ENCODE results near the gene FGF14. TPM values are rescaled to one million over a fixed set of nuclear protein-coding genes. Genes with fewer than 3 reads are reported as not detected.

FGF14 gene
- total RNA-seq, 4 donors from 2014 or later: 0.28 to 2.3 (median 0.35) TPM; not detected in 1

DNA sequence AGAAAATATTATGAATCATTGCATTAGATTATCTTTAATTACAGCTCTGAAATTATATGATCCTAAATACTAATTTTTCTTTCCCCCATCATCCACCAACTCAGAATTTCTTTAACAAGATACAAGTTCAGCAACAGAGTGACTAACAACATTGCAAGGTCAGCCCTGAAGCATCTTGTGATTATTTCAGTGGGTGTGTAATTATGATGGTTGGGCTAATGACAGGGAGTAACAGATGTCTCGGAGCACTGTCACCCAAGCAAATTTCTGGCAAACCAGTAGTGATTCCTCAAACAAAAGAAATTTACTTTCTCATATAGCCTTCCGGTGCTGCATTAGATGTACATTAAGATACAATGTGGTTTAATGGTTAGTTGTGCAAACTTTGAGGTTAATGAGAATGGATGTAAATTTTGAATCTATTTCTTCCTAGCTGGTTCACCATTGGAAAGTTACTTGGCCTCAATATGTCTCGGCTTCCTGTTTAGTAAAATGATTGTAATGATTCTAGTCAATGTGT lies 710.4 kb downstream of the FGF14 start:
- DNase-seq: no peak
- Histone ChIP-seq H3K27ac (no peak overlapping the region), H3K9me3 (no peaks in the 10 kb centered on the region), H3K36me3 (no peaks in the 10 kb centered on the region), H3K27me3 (no peaks in the 10 kb centered on the region), H3K4me1 (no peaks in the 10 kb centered on the region), H3K4me3 (no peak overlapping the region)
- TF ChIP-seq, protein P1, sequence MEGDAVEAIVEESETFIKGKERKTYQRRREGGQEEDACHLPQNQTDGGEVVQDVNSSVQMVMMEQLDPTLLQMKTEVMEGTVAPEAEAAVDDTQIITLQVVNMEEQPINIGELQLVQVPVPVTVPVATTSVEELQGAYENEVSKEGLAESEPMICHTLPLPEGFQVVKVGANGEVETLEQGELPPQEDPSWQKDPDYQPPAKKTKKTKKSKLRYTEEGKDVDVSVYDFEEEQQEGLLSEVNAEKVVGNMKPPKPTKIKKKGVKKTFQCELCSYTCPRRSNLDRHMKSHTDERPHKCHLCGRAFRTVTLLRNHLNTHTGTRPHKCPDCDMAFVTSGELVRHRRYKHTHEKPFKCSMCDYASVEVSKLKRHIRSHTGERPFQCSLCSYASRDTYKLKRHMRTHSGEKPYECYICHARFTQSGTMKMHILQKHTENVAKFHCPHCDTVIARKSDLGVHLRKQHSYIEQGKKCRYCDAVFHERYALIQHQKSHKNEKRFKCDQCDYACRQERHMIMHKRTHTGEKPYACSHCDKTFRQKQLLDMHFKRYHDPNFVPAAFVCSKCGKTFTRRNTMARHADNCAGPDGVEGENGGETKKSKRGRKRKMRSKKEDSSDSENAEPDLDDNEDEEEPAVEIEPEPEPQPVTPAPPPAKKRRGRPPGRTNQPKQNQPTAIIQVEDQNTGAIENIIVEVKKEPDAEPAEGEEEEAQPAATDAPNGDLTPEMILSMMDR (IDR thresholded peaks at IDR 0.05): no peak
- no peak for TF ChIP-seq POLR2A (IDR thresholded peaks at IDR 0.05)

DNA sequence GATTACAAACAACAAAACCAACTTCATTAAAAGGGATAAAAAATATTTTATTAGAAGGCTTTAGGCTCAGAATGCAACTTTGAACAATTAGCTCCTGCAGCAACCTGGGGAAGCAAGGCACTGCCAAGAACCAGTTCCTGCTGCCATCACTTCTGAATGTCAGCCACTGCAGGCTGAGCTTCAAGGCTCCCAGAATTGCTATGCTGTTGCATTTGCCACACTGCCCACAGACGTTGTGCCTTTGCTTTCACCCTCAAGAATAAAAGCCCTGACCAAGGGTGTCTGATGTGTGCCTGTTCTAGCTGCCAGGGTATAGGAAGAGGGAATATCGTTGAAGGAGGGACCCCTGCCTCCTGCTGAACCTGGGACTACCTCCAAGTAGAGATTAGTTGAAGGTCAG lies 711.0 kb downstream of the FGF14 start:
- Histone ChIP-seq H3K27ac (no peak overlapping the region), H3K27me3 (no peaks in the 10 kb centered on the region), H3K9me3 (no peaks in the 10 kb centered on the region), H3K4me1 (no peaks in the 10 kb centered on the region), H3K4me3 (no peak overlapping the region), H3K36me3 (no peaks in the 10 kb centered on the region)
- no peak for TF ChIP-seq POLR2A (IDR thresholded peaks at IDR 0.05)
- TF ChIP-seq, protein P1 (IDR thresholded peaks at IDR 0.05): no peak
- no peak for DNase-seq

DNA sequence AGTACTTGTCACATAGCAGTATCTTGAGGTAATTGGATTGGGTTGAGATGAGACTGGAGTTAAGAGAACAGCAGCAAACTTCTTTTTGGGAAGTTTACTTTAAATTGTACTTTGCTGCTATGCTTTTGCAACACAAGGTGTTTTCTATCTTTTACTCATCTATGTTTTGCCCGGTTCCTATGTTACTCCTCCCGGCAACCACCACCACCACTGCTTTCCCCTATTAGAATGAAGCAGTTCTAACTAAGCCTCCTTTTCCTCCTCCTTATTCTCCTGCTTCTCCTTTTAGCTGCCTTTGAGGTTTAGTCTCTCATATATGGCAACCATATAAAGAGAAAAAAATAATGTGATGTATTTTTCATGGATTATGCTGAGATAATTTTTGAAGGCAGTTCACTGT lies 715.8 kb downstream of the FGF14 start:
- Histone ChIP-seq H3K36me3 (no peaks in the 10 kb centered on the region), H3K27me3 (no peaks in the 10 kb centered on the region), H3K9me3 (no peaks in the 10 kb centered on the region), H3K27ac (no peak overlapping the region), H3K4me3 (no peak overlapping the region), H3K4me1 (no peaks in the 10 kb centered on the region)
- DNase-seq: no peak
- TF ChIP-seq, protein P1 (IDR thresholded peaks at IDR 0.05): no peak
- no peak for TF ChIP-seq POLR2A (IDR thresholded peaks at IDR 0.05)

GRCh38 chr13:101681834-101682233 lies 720.0 kb downstream of the FGF14 start:
- no peaks in the 10 kb centered on the region for H3K27me3 ChIP-seq
- no peak overlapping the region for H3K4me3 ChIP-seq
- H3K4me1 ChIP-seq: no peaks in the 10 kb centered on the region
- TF ChIP-seq POLR2A (IDR thresholded peaks at IDR 0.05): no peak
- TF ChIP-seq, protein P1 (IDR thresholded peaks at IDR 0.05): no peak
- no peaks in the 10 kb centered on the region for H3K36me3 ChIP-seq
- no peaks in the 10 kb centered on the region for H3K9me3 ChIP-seq
- no peak for DNase-seq
- H3K27ac ChIP-seq: no peak overlapping the region

DNA sequence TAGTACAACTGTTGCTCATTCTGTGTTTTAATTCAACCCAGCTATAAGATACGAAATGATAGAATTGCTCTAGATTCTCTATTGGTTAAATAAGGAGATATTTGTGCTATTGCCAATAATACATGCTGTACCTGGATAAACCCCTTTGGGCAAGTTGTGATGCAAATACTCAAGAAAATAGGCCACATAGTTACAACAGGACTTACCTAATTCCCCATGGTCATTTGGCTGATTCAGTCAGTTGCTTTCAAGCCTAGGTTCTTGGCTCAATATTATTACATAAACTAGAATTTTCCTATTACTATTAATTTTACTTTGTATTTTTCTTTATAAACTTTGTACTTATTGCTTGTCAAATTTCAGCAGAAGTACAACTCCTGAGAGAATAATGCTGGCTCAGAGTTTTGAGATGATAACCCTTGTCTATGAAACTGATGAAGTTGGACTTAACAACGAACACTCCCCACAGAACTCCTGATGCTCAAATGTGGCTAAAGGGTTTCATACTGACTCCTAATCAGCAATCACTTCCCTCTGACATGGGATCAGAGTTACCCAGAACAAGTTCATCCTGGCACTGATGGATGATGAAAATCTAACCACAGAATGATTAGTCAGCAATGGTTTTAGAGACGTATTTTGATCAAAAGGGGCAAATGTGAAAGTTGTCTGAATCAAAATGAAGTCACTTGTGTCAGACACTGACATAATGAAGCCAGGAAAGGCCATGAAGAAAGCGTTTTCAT lies 728.3 kb downstream of the FGF14 start:
- no peaks in the 10 kb centered on the region for H3K36me3 ChIP-seq
- no peak for TF ChIP-seq POLR2A (IDR thresholded peaks at IDR 0.05)
- TF ChIP-seq, protein P1 (IDR thresholded peaks at IDR 0.05): no peak
- H3K4me1 ChIP-seq: no peaks in the 10 kb centered on the region
- H3K27ac ChIP-seq: no peak overlapping the region
- DNase-seq: no peak
- no peak overlapping the region for H3K4me3 ChIP-seq
- no peaks in the 10 kb centered on the region for H3K9me3 ChIP-seq
- H3K27me3 ChIP-seq: no peaks in the 10 kb centered on the region

Measured in Peyer's patch (tissue), 4 donors.